Activated CD8-positive, alpha-beta T cell treated with anti-CD3 and anti-CD28 coated beads for 36 hours (primary cell): Measurements from ENCODE around the gene DLX1. TPM values are rescaled to one million over a fixed set of nuclear protein-coding genes. Genes with fewer than 3 reads are reported as not detected.

Experiments
- ATAC-seq: fragments of 200-7000 bp; cut with Tn5 transposase; one replicate; pipeline ENCODE4 v1.10.0; 2021; ENCODE audit warnings: mild to moderate bottlenecking, moderate library complexity
- CTCF ChIA-PET: fragments of 350-600 bp; sonication (Branson Sonifier 250); formaldehyde crosslinking; loops from one replicate; lab custom pipeline; 2021; ENCODE audit warnings: antibody characterized with exemption; lab: Charles Lee
- POLR2A ChIA-PET: fragments of 350-600 bp; sonication (Branson Sonifier 250); formaldehyde crosslinking; loops from one replicate; lab custom pipeline; 2021; ENCODE audit warnings: antibody characterized with exemption; lab: Charles Lee
- DNase-seq: peaks from one replicate; pipeline ENCODE4 v3.0.0-alpha.2; 2020
- H3K27ac Mint-ChIP-seq: one replicate; pipeline ENCODE4 v1.8.0; 2021; ENCODE audit warnings: mild to moderate bottlenecking, mixed read lengths
- H3K27me3 Mint-ChIP-seq: one replicate; pipeline ENCODE4 v1.8.0; 2021; ENCODE audit warnings: mixed read lengths
- H3K36me3 Mint-ChIP-seq: one replicate; pipeline ENCODE4 v1.8.0; 2021; ENCODE audit warnings: low read depth, mixed read lengths
- H3K4me1 Mint-ChIP-seq: one replicate; pipeline ENCODE4 v1.8.0; 2021; ENCODE audit warnings: low read depth, mixed read lengths
- H3K4me3 Mint-ChIP-seq: one replicate; pipeline ENCODE4 v1.8.0; 2021; ENCODE audit warnings: mild to moderate bottlenecking, moderate library complexity, mixed read lengths
- H3K9me3 Mint-ChIP-seq: one replicate; pipeline ENCODE4 v1.8.0; 2021; ENCODE audit warnings: mixed read lengths
- CTCF ChIP-seq: fragments of 200-600 bp; IDR thresholded peaks from one replicate; pipeline ENCODE4 v1.8.0; 2022; ENCODE audit warnings: antibody characterized with exemption, mild to moderate bottlenecking
- intact Hi-C: fragments of 100-400 bp; cut with micrococcal nuclease; formaldehyde crosslinking; loops from one replicate; pipeline ENCODE4 v1.10.0; 2022
- total RNA-seq, 2 experiments: library from RNA; stranded (reverse); gene quantifications; one replicate each; pipeline ENCODE4 v1.2.3, GENCODE V29; 2021

Gene DLX1
- total RNA-seq, 2 experiments from 2014 or later, result not detected

- CTCF ChIA-PET, result interaction anchor here (0.8 kb wide), 1 partner anchor 36 kb away, joined by 3 read pairs; no protein-coding TSS in a partner anchor
- Mint-ChIP-seq H3K4me1 (no peaks in the 10 kb centered on the region), H3K27ac (no peak overlapping the region), H3K27me3 (peaks cover 11% of the 10 kb centered on the region), H3K9me3 (no peaks in the 10 kb centered on the region), H3K4me3 (no peak overlapping the region), H3K36me3 (peaks cover 11% of the 10 kb centered on the region)
- no peak for ATAC-seq
- no peak for DNase-seq
- TF ChIP-seq CTCF, result no peak
- POLR2A ChIA-PET, result no interaction called here
- intact Hi-C loops, result no loop called here
Measured at GRCh38 chr2:172072706-172073105, 12.6 kb upstream of the DLX1 start.

- H3K4me3 Mint-ChIP-seq, result no peak overlapping the region
- DNase-seq (no peak), ATAC-seq (no peak)
- intact Hi-C loops, result no loop called here
- CTCF ChIA-PET, result interaction anchor here (0.8 kb wide), 1 partner anchor 35 kb away, joined by 3 read pairs; no protein-coding TSS in a partner anchor
- no peaks in the 10 kb centered on the region for H3K4me1 Mint-ChIP-seq
- no peak for TF ChIP-seq CTCF
- H3K9me3 Mint-ChIP-seq, result no peaks in the 10 kb centered on the region
- peaks cover 16% of the 10 kb centered on the region for H3K27me3 Mint-ChIP-seq
- no peak overlapping the region for H3K27ac Mint-ChIP-seq
- peaks cover 11% of the 10 kb centered on the region for H3K36me3 Mint-ChIP-seq
- POLR2A ChIA-PET, result no interaction called here
Measured at GRCh38 chr2:172073518-172073917, 11.8 kb upstream of the DLX1 start.

GRCh38 chr2:172074254-172074653 is 11.1 kb upstream of the DLX1 start:
- no peaks in the 10 kb centered on the region for H3K4me1 Mint-ChIP-seq
- no peak overlapping the region for H3K4me3 Mint-ChIP-seq
- H3K36me3 Mint-ChIP-seq, result peaks cover 7% of the 10 kb centered on the region
- H3K27ac Mint-ChIP-seq, result no peak overlapping the region
- no peaks in the 10 kb centered on the region for H3K9me3 Mint-ChIP-seq
- intact Hi-C loops, result no loop called here
- no peak for TF ChIP-seq CTCF
- H3K27me3 Mint-ChIP-seq, result peaks cover 20% of the 10 kb centered on the region
- DNase-seq (no peak), ATAC-seq (no peak)
- ChIA-PET POLR2A (no interaction called here), CTCF (no interaction called here)

- H3K9me3 Mint-ChIP-seq, result no peaks in the 10 kb centered on the region
- H3K27me3 Mint-ChIP-seq, result peaks cover 68% of the 10 kb centered on the region
- H3K36me3 Mint-ChIP-seq, result peaks cover 6% of the 10 kb centered on the region
- ATAC-seq (no peak), DNase-seq (no peak)
- no peak for TF ChIP-seq CTCF
- CTCF ChIA-PET, result interaction anchor here (1.6 kb wide), 1 partner anchor 48 kb away, joined by 3 read pairs; no protein-coding TSS in a partner anchor
- H3K4me1 Mint-ChIP-seq, result peaks cover 14% of the 10 kb centered on the region
- intact Hi-C loops, result no loop called here
- POLR2A ChIA-PET, result interaction anchor here (0.5 kb wide), 1 partner anchor 9 kb away, joined by 3 read pairs; no protein-coding TSS in a partner anchor
- no peak overlapping the region for H3K4me3 Mint-ChIP-seq
- no peak overlapping the region for H3K27ac Mint-ChIP-seq
Measured at GRCh38 chr2:172079416-172079815, 5.9 kb upstream of the DLX1 start.

GRCh38 chr2:172079838-172080640 is 5.3 kb upstream of the DLX1 start:
- POLR2A ChIA-PET, result interaction anchor here (0.5 kb wide), 1 partner anchor 8 kb away, joined by 3 read pairs; no protein-coding TSS in a partner anchor

More at GRCh38 chr2:172079838-172080640, 5.3 kb upstream of the DLX1 start:
- no peak for TF ChIP-seq CTCF
- Mint-ChIP-seq H3K4me1 (peaks cover 17% of the 10 kb centered on the region), H3K27me3 (peaks cover 73% of the 10 kb centered on the region), H3K27ac (no peak overlapping the region), H3K9me3 (no peaks in the 10 kb centered on the region), H3K4me3 (no peak overlapping the region), H3K36me3 (peaks cover 6% of the 10 kb centered on the region)
- intact Hi-C loops, result loop anchor here (1.0 kb wide), 1 partner anchor 10 kb away; no protein-coding TSS in a partner anchor
- CTCF ChIA-PET, result interaction anchor here (1.6 kb wide), 1 partner anchor 47 kb away, joined by 3 read pairs; no protein-coding TSS in a partner anchor
- no peak for ATAC-seq
- no peak for DNase-seq
